Activated CD8-positive, alpha-beta T cell treated with anti-CD3 and anti-CD28 coated beads for 36 hours (primary cell): ENCODE results near the gene SCIMP. TPM values are rescaled to one million over a fixed set of nuclear protein-coding genes. Genes with fewer than 3 reads are reported as not detected.
A peak's percentile ranks its signal among the peaks of the same experiment; 100 is the strongest.
"Not testable (repeated sequence)": the region's sequence is repeated elsewhere in the genome, so short reads cannot be mapped to it uniquely, and the experiment has no call there.

Source experiments
- ATAC-seq: fragments of 200-7000 bp; cut with Tn5 transposase; one replicate; pipeline ENCODE4 v1.10.0; 2021; ENCODE audit warnings: mild to moderate bottlenecking, moderate library complexity
- CTCF ChIA-PET: fragments of 350-600 bp; sonication (Branson Sonifier 250); formaldehyde crosslinking; loops from one replicate; lab custom pipeline; 2021; ENCODE audit warnings: antibody characterized with exemption; lab: Charles Lee
- POLR2A ChIA-PET: fragments of 350-600 bp; sonication (Branson Sonifier 250); formaldehyde crosslinking; loops from one replicate; lab custom pipeline; 2021; ENCODE audit warnings: antibody characterized with exemption; lab: Charles Lee
- DNase-seq: peaks from one replicate; pipeline ENCODE4 v3.0.0-alpha.2; 2020
- H3K27ac Mint-ChIP-seq: one replicate; pipeline ENCODE4 v1.8.0; 2021; ENCODE audit warnings: mild to moderate bottlenecking, mixed read lengths
- H3K27me3 Mint-ChIP-seq: one replicate; pipeline ENCODE4 v1.8.0; 2021; ENCODE audit warnings: mixed read lengths
- H3K36me3 Mint-ChIP-seq: one replicate; pipeline ENCODE4 v1.8.0; 2021; ENCODE audit warnings: low read depth, mixed read lengths
- H3K4me1 Mint-ChIP-seq: one replicate; pipeline ENCODE4 v1.8.0; 2021; ENCODE audit warnings: low read depth, mixed read lengths
- H3K4me3 Mint-ChIP-seq: one replicate; pipeline ENCODE4 v1.8.0; 2021; ENCODE audit warnings: mild to moderate bottlenecking, moderate library complexity, mixed read lengths
- H3K9me3 Mint-ChIP-seq: one replicate; pipeline ENCODE4 v1.8.0; 2021; ENCODE audit warnings: mixed read lengths
- CTCF ChIP-seq: fragments of 200-600 bp; IDR thresholded peaks from one replicate; pipeline ENCODE4 v1.8.0; 2022; ENCODE audit warnings: antibody characterized with exemption, mild to moderate bottlenecking
- intact Hi-C: fragments of 100-400 bp; cut with micrococcal nuclease; formaldehyde crosslinking; loops from one replicate; pipeline ENCODE4 v1.10.0; 2022
- total RNA-seq, 2 experiments: library from RNA; stranded (reverse); gene quantifications; one replicate each; pipeline ENCODE4 v1.2.3, GENCODE V29; 2021

Gene SCIMP
- total RNA-seq, 2 experiments from 2014 or later = 0.13 to 0.54 TPM

GRCh38 chr17:5225668-5226457, 8.8 kb downstream of the SCIMP start:
- TF ChIP-seq CTCF = no peak
- Mint-ChIP-seq H3K4me1 (peaks cover 44% of the 10 kb centered on the region), H3K36me3 (peaks cover 17% of the 10 kb centered on the region), H3K4me3 (no peak overlapping the region), H3K27ac (peak overlapping the region; percentile 95), H3K27me3 (no peaks in the 10 kb centered on the region), H3K9me3 (no peaks in the 10 kb centered on the region)
- peak; percentile 20 for DNase-seq
- ATAC-seq = no peak
- intact Hi-C loops = no loop called here
- ChIA-PET POLR2A (interaction anchor here (0.6 to 2.4 kb wide), 2 partner anchors 11 to 31 kb away, joined by 4 to 8 read pairs; no protein-coding TSS in a partner anchor), CTCF (interaction anchor here (0.9 to 2.9 kb wide), 3 partner anchors 11 to 12 kb away, joined by 4 to 10 read pairs (median 8); no protein-coding TSS in a partner anchor)

- POLR2A ChIA-PET, H3K9me3 Mint-ChIP-seq, H3K4me3 Mint-ChIP-seq, DNase-seq, H3K36me3 Mint-ChIP-seq, ATAC-seq, intact Hi-C loops, H3K27ac Mint-ChIP-seq, H3K27me3 Mint-ChIP-seq: not testable (repeated sequence)
- H3K4me1 Mint-ChIP-seq = peaks cover 31% of the 10 kb centered on the region
- CTCF ChIA-PET = interaction anchor here (1.0 kb wide), 1 partner anchor 16 kb away, joined by 3 read pairs; no protein-coding TSS in a partner anchor
These were observed 12.7 kb downstream of the SCIMP start for GRCh38 chr17:5221912-5222311.

- Mint-ChIP-seq H3K9me3 (no peaks in the 10 kb centered on the region), H3K27ac (no peak overlapping the region), H3K4me1 (peaks cover 23% of the 10 kb centered on the region), H3K27me3 (no peaks in the 10 kb centered on the region), H3K36me3 (peaks cover 1% of the 10 kb centered on the region), H3K4me3 (no peak overlapping the region)
- no peak for TF ChIP-seq CTCF
- intact Hi-C loops = no loop called here
- DNase-seq (no peak), ATAC-seq (no peak)
- POLR2A ChIA-PET = no interaction called here
- CTCF ChIA-PET = interaction anchor here (2.1 kb wide), 1 partner anchor 18 kb away, joined by 5 read pairs; no protein-coding TSS in a partner anchor
These were observed 14.6 kb downstream of the SCIMP start for GRCh38 chr17:5220074-5220473.

- no peak overlapping the region for H3K4me3 Mint-ChIP-seq
- no peak for TF ChIP-seq CTCF
- intact Hi-C loops = no loop called here
- H3K27ac Mint-ChIP-seq = no peak overlapping the region
- DNase-seq = no peak
- H3K36me3 Mint-ChIP-seq = peaks cover 1% of the 10 kb centered on the region
- peaks cover 20% of the 10 kb centered on the region for H3K4me1 Mint-ChIP-seq
- H3K9me3 Mint-ChIP-seq = no peaks in the 10 kb centered on the region
- H3K27me3 Mint-ChIP-seq = no peaks in the 10 kb centered on the region
- no peak for ATAC-seq
- CTCF ChIA-PET = interaction anchor here (2.1 kb wide), 1 partner anchor 18 kb away, joined by 5 read pairs; no protein-coding TSS in a partner anchor
- POLR2A ChIA-PET = no interaction called here
These were observed 15.1 kb downstream of the SCIMP start for GRCh38 chr17:5219536-5219935.

- CTCF ChIA-PET = interaction anchor here (1.1 kb wide), 1 partner anchor 16 kb away, joined by 4 read pairs; no protein-coding TSS in a partner anchor
- H3K36me3 Mint-ChIP-seq, POLR2A ChIA-PET, H3K4me3 Mint-ChIP-seq, H3K27me3 Mint-ChIP-seq, DNase-seq, H3K9me3 Mint-ChIP-seq, ATAC-seq, H3K27ac Mint-ChIP-seq, intact Hi-C loops: not testable (repeated sequence)
- H3K4me1 Mint-ChIP-seq = peaks cover 17% of the 10 kb centered on the region
These were observed 17.1 kb downstream of the SCIMP start for GRCh38 chr17:5217562-5217961.

GRCh38 chr17:5211458-5211857, 23.2 kb downstream of the SCIMP start:
- Mint-ChIP-seq H3K4me1 (peaks cover 15% of the 10 kb centered on the region), H3K36me3 (peaks cover 3% of the 10 kb centered on the region), H3K9me3 (no peaks in the 10 kb centered on the region), H3K27ac (peak overlapping the region; percentile 59), H3K27me3 (no peaks in the 10 kb centered on the region), H3K4me3 (no peak overlapping the region)
- no peak for DNase-seq
- POLR2A ChIA-PET = interaction anchor here (1.2 kb wide), 1 partner anchor 36 kb away, joined by 3 read pairs; no protein-coding TSS in a partner anchor
- CTCF ChIA-PET = interaction anchor here (1.5 kb wide), 2 partner anchors 16 to 228 kb away, joined by 3 read pairs; partner anchors contain the start of gene C1QBP
- intact Hi-C loops = no loop called here
- no peak for TF ChIP-seq CTCF
- ATAC-seq = no peak
